Activated naive CD4-positive, alpha-beta T cell treated with Interleukin-2 at 50 U/mL for 16 hours (primary cell): ENCODE results near the gene CRISPLD2.

Experiments used
- DNase-seq: peaks from one replicate; pipeline ENCODE4 v3.0.0-alpha.2; 2020

Gene CRISPLD2

GRCh38 chr16:84819644-84820304 is at the start of gene CRISPLD2:
Gene CRISPLD2, plus strand, starts transcription at chr16:84819985. Its CDS starts 18,511 bp downstream, at chr16:84838496.
- peak; percentile 87 for DNase-seq

- no peak for DNase-seq
These were observed 46.5 kb upstream of the CRISPLD2 start for GRCh38 chr16:84773312-84773711.

DNA sequence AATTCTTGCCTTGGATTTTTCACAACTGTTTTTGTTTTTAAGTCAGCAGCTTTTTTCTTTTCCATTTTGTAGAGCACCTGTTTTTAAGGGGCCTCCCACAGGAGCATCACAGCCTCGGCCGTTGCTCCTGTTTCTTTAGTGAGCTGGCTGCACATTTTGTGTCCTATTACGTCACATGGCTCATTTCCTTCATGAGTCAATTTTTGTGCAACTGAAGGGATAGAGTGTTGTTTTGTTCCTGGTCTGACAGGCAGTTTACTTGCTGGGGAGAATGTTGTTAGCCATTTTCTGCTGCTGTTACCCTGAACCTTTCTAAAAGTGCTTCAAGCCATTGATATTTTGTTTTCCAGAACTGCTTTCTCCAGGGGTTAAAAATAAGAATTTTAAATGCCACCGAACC is 45.0 kb upstream of the CRISPLD2 start:
- no peak for DNase-seq

DNA sequence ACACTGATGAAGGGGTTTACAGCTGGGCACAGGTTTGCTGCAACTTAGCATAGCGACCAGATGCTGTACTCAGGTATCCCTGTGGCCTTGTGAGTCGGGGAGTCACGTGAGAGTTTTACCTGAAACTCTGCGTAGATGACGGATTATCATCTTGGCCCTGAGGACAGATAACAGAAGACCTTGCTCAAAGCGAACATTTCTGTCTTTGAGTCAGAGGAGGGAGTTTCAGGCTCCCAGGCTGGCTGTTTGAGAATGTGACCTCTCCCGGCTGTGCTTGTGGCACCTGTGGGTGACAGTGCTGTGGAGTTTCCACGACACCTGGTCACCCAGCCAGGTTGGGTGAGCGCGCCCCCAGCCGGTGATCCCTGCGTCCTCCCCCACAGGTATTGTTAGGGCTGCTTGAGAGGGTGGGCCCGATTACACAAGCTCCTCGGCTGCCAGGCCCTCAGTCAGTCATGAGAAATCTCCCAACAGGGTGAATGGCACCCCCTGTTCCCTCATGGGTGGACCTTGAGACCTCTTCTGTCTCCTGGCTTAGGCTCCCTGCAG is 44.4 kb upstream of the CRISPLD2 start:
- DNase-seq, result no peak

DNA sequence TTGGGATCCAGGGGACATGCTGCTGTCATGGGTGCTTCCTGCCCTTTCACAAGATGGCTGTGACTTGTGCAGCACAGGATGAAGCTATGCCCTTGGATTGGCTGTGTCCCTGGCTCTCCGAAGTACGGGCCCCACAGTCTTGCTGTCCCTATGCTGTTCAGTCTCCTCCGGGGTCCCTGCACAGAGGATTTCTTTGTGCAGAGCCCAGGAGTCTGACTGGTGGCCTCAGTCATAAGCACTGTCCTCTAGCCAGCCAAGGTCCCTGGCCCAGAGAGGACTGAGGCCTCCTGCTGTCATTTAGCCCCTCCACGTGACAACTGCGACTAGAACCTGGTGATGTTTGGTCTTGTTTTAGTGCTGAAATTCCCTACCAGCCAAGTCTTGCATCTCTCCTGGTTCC is 42.4 kb upstream of the CRISPLD2 start:
- no peak for DNase-seq

GRCh38 chr16:84778720-84779119 is 41.1 kb upstream of the CRISPLD2 start:
- DNase-seq, result no peak

DNA sequence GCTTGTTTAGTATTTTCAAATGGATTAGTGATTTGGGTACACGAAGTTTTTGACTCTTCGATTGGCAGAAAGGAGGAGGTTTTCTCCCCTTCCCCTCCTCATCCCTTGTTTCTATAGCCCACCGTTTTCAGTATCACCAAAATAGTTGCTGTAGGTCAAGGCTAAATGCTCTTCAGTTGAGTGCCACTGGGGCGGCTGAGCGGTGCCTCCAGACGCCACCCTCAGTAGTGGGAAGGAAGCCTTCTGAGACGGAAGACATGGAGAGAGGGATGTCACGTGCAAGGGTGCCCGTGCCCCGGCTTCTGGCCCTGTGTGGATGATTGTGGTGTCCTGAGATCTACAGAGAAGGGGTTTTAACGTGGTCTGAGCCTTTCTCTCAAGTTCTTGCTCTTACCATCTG is 39.7 kb upstream of the CRISPLD2 start:
- DNase-seq, result no peak

- DNase-seq, result no peak
These were observed 39.0 kb upstream of the CRISPLD2 start for GRCh38 chr16:84780544-84781376.

GRCh38 chr16:84782846-84783245 is 36.9 kb upstream of the CRISPLD2 start:
- DNase-seq, result no peak

DNA sequence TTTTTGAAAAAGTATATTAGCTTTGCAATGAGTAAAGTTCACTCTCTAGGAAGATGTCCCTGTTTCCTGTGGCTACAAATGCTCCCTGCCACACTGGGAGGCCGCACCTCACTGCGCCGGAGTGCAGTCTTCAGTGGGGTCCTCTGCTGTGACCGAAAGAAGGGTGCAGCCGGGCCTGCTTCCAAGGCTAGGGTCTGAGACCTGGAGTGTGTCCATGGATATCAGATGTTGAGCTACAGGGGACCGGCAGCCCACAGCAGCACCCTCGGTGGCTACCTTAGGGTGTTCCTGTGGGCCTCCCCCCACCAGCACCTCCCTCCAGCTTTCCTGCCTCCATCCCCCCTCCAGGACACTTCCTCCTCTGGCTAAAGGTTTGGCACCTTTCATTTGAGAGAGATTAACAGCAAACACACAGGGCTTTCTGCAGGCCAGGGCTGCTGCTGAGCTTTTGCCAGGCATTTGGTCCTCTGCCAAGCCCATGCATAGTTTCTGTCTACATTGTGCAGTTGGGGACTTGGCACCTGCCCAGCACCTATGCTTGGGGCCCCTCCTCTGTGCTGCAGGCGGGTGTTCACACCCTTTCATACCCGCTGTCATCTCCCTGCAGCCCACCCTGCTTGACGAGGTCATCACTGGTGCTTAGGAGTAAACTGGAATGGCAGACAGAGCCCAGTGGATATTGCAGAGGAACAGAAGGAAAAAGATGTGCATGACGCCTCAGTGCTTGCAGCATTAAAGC is 33.8 kb upstream of the CRISPLD2 start:
- DNase-seq, result no peak

DNA sequence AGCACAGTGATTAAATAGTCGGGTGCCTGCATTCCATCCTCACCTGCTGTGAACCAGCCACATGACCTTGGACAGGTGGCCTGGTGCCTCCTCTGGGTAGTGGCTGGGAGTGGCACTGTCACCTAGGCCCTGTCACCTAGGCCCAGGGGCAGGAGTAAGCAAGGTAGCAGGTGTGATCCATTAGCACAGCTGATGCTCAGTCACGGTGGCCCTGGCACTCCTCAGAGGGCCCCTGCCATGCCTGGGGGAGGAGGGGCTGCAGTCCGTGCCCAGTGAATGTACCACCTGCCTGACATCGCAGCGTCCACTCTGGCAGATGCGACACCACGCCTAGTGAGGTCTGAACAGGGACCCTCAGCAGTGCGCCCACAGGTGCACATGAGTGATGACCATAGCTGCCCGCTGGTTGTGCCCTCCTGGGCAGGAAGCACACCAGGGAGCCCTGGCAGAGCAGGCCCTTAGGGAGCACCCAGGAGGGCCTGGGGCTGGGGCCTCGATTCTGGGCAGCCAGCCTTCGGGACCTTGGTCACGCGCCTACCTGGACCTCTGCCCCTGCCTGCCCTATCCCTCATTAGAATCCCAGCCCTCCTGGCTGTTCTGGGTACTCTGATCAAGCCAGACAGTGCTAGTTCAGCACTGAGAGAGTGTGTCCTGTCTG is 33.1 kb upstream of the CRISPLD2 start:
- no peak for DNase-seq

GRCh38 chr16:84787263-84787622 is 32.5 kb upstream of the CRISPLD2 start:
- no peak for DNase-seq

DNA sequence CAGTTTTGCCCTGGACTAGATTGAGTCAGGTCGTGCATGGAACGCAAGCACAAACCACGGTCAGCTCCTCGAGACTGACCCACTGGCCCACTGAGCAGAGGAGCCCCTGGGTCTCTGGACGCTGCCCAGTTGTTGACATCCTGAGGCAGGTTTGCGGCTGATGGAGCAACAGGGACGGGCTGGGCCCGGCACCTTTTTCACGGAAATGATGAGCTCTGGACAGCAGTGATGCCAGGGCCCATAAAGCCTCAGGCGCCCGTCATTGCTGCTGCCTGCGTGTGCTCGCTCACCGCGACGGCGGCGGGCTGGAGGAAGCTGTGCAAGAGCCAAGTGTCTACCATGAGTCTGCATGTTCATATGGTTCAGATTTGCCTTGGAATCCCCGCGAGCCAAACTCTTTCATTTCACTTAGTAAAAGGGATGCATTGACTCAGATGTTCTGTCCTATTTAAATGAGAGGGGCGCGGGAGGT is 30.8 kb upstream of the CRISPLD2 start:
- DNase-seq, result no peak

DNA sequence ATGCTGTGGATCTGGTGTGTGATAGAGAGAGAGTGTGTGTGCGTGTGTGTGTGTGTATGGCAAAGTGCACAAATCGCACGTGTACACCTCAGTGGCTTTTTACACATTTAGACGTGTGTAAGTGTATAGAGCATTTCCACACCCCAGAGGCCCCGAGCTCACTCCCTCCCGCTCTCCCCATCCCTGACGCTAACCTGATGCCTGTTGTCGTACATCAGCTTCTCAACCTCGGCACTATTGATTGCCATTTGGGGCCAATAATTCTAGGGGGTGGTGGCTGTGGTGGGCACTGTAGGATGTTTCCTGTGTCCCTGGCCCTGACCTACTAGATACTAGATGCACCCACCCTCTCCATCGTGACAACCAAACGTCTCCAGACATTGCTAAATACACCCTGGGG is 30.4 kb upstream of the CRISPLD2 start:
- DNase-seq, result no peak

- DNase-seq, result no peak
These were observed 29.5 kb upstream of the CRISPLD2 start for GRCh38 chr16:84790301-84790700.

DNA sequence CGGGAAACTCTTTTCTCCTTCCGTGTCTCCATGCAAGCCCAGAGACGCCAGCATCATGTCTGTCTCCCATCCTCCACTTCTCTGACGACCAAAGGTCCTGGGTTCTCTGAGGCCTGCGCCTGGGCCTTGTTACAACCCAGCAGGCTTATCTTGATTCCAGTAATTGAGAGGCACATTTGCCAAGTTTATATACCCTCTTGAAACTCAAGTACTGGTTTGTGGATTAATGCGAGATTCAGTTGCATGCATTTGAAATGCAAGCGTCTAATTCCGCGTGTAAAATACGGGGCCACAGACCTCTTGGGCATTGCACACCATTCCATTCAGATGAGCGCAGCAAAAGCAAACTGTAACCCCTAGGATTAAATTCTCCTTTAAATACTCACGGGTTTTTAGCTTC is 28.7 kb upstream of the CRISPLD2 start:
- DNase-seq, result no peak

DNA sequence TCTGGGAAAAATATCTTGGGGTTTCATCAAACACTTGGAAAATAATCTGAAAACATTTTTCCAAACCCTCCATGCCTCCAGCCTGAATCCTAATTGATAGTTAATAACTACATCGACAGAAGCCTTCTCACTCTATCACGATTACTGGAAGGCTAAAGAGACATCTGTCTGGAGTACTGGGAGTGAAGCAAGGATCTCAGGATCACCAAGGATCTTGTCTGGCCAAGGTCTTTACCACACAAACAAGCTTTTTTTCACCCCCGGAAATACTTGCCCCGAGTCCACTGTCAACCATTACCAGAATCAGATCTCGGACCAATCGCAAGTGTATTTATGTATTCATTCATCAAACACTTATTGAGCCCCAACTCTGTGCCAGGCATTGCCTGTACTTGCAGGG is 28.3 kb upstream of the CRISPLD2 start:
- no peak for DNase-seq

DNA sequence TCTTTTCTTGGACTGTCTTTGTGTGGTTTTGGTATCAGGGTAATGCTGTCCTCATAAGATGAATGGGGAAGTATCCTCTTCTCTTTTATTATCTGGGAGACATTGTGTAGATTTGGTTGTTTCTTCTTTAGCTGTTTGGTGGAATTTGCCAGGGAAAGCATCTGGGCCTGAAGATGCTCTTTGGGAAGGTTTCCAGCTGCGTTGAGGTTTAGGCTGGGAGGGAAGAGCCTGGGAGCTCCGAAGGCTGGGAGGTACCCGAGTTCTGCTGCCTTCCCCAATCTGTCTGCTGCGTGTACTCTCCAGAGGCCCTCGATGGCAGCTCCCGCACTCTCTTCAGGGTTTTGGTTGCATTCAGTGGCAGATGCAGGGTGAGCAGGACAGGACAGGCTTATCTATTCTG is 25.6 kb upstream of the CRISPLD2 start:
- DNase-seq, result no peak

- DNase-seq, result no peak
These were observed 25.2 kb upstream of the CRISPLD2 start for GRCh38 chr16:84794626-84795025.

- no peak for DNase-seq
These were observed 24.3 kb upstream of the CRISPLD2 start for GRCh38 chr16:84795329-84796053.

GRCh38 chr16:84800158-84800978 is 19.4 kb upstream of the CRISPLD2 start:
- no peak for DNase-seq
